A549 treated with GW870086 at 1 μM for 4 hours (cell line): ENCODE data around the gene CEBPE. TPM values are rescaled to one million over a fixed set of nuclear protein-coding genes. Genes with fewer than 3 reads are reported as not detected.

Source experiments
- total RNA-seq: library from RNA; stranded (reverse); fragments of 200-300 nt; extraction: Qiagen RNA extraction; gene quantifications from 5 replicates; pipeline ENCODE4 v1.2.3, GENCODE V29; 2022; ENCODE audit warnings: low read depth

CEBPE gene
- not detected in 5 replicates for total RNA-seq

GRCh38 chr14:23118506-23119362, at the start of gene CEBPE:
TSS of gene CEBPE (minus strand) at chr14:23119255. CDS start at chr14:23119091, 164 bp downstream.

GRCh38 chr14:23104591-23105347, 14.3 kb downstream of the CEBPE start, which contains the start of gene CIROP:
TSS of gene CIROP (minus strand) at chr14:23104989. CDS start at chr14:23104920, 69 bp downstream.

GRCh38 chr14:23095196-23096108, 23.6 kb downstream of the CEBPE start, which contains the start of gene C14orf119:
TSS of gene C14orf119 (plus strand) at chr14:23095505. CDS start at chr14:23097659, 2,154 bp downstream.

GRCh38 chr14:23094666-23095195, 24.3 kb downstream of the CEBPE start, which contains the start of gene ACIN1:
TSS of gene ACIN1 (minus strand) at chr14:23095136. CDS start at chr14:23095112, 24 bp downstream.

Other genes starting within 250 kb of the CEBPE start
- gene LRP10, start 247.5 kb downstream of the CEBPE start, total RNA-seq, result 64.7 to 80.7 TPM (median 78.3 TPM) in 5 replicates
- 0.28 to 0.62 TPM (median 0.40 TPM) in 5 replicates for gene REM2, start 236.0 kb downstream of the CEBPE start, total RNA-seq
- gene RBM23, start 200.1 kb downstream of the CEBPE start, total RNA-seq, result 53.5 to 62.2 TPM (median 57.6 TPM) in 5 replicates
- 102 to 112 TPM (median 109 TPM) in 5 replicates for gene PRMT5, start 189.9 kb downstream of the CEBPE start, total RNA-seq
- 35.8 to 39.0 TPM (median 37.2 TPM) in 5 replicates for gene HAUS4, start 162.2 kb downstream of the CEBPE start, total RNA-seq
- gene AJUBA, start 136.7 kb downstream of the CEBPE start, total RNA-seq, result 29.2 to 36.9 TPM (median 32.6 TPM) in 5 replicates
- 2.3 to 3.7 TPM (median 3.5 TPM) in 5 replicates for gene C14orf93, start 109.1 kb downstream of the CEBPE start, total RNA-seq
- 298 to 333 TPM (median 316 TPM) in 5 replicates for gene PSMB5, start 84.4 kb downstream of the CEBPE start, total RNA-seq
- gene PSMB11, start 77.0 kb downstream of the CEBPE start, total RNA-seq, result not detected in 5 replicates
- 3.0 to 4.5 TPM (median 4.3 TPM) in 5 replicates for gene CDH24, start 61.7 kb downstream of the CEBPE start, total RNA-seq
- gene ACIN1, start 24.1 kb downstream of the CEBPE start, total RNA-seq, result 90.7 to 99.8 TPM (median 94.7 TPM) in 5 replicates
- 82.2 to 117 TPM (median 99.3 TPM) in 5 replicates for gene C14orf119, start 23.8 kb downstream of the CEBPE start, total RNA-seq
- gene CIROP, start 14.3 kb downstream of the CEBPE start, total RNA-seq, result not detected in 5 replicates
- 0.82 to 2.4 TPM (median 1.2 TPM) in 5 replicates for gene SLC7A8, start 64.4 kb upstream of the CEBPE start, total RNA-seq
- not detected in 5 replicates for gene RNF212B, start 118.7 kb upstream of the CEBPE start, total RNA-seq
- 5.4 to 9.4 TPM (median 8.3 TPM) in 5 replicates for gene HOMEZ, start 166.9 kb upstream of the CEBPE start, total RNA-seq
- 2.9 to 4.4 TPM (median 3.4 TPM) in 5 replicates for gene PPP1R3E, start 183.6 kb upstream of the CEBPE start, total RNA-seq
- 14.6 to 20.4 TPM (median 18.5 TPM) in 5 replicates for gene BCL2L2, start 187.6 kb upstream of the CEBPE start, total RNA-seq
- 136 to 147 TPM (median 143 TPM) in 5 replicates for gene PABPN1, start 202.2 kb upstream of the CEBPE start, total RNA-seq
- gene SLC22A17, start 233.6 kb upstream of the CEBPE start, total RNA-seq, result 6.3 to 7.7 TPM (median 6.6 TPM) in 5 replicates
- gene EFS, start 245.9 kb upstream of the CEBPE start, total RNA-seq, result not detected in 5 replicates